Prostate gland (tissue), 2 donors: ENCODE measurements around the gene RAB8A.
A peak's percentile ranks its signal among the peaks of the same experiment; 100 is the strongest.
"Not testable (repeated sequence)": the region's sequence is repeated elsewhere in the genome, so short reads cannot be mapped to it uniquely, and the experiment has no call there.

Experiments
- POLR2AphosphoS5 ChIP-seq: sonication (generic); formaldehyde crosslinking; IDR thresholded peaks from one replicate; pipeline ENCODE4 v1.6.1; 2017; ENCODE audit warnings: antibody characterized with exemption
- TF ChIP-seq, protein P1 (sequence below), 4 experiments: fragments of 200-600 bp in 2 of 4; fragments of 450-650 bp in 2 of 4; sonication (generic) in 2 of 4; IDR thresholded peaks; 1 replicate in 3 of 4; 2 replicates in 1 of 4; pipeline ENCODE4 v1.5.1; 2016 to 2019; ENCODE audit warnings: antibody characterized with exemption in 4 of 4, mild to moderate bottlenecking in 2 of 4, moderate library complexity in 2 of 4

DNA sequence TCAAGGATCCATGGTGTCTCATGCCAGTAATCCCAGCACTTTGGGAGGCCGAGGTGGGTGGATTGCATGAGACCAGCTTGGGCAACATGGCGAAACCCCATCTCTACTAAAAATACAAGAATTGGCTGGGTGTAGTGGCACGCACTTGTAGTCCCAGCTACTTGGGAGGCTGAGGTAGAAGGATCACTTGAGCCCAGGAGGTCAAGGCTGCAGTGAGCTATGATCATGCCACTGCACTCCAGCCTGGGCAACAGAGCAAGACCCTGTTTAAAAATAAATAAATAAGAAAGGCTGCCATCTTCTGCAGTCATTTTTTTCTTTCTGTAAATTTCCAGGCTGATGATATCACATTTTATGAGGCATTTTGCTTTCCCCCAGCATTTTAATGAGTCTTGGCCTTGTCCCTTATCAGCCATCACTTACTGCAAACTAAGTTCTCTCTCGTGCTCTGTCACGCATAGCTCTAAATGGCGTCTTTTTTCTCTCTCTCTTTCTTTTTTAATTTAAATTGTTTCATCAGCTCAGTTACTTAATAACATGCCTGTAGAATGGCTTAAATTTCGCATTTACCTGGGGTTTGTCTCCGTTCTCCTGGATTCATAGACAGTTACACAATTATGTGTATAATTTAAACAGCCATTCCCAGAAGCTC lies 12.2 kb upstream of the RAB8A start:
- TF ChIP-seq POLR2AphosphoS5, result peak; percentile 86
- TF ChIP-seq, protein P1, sequence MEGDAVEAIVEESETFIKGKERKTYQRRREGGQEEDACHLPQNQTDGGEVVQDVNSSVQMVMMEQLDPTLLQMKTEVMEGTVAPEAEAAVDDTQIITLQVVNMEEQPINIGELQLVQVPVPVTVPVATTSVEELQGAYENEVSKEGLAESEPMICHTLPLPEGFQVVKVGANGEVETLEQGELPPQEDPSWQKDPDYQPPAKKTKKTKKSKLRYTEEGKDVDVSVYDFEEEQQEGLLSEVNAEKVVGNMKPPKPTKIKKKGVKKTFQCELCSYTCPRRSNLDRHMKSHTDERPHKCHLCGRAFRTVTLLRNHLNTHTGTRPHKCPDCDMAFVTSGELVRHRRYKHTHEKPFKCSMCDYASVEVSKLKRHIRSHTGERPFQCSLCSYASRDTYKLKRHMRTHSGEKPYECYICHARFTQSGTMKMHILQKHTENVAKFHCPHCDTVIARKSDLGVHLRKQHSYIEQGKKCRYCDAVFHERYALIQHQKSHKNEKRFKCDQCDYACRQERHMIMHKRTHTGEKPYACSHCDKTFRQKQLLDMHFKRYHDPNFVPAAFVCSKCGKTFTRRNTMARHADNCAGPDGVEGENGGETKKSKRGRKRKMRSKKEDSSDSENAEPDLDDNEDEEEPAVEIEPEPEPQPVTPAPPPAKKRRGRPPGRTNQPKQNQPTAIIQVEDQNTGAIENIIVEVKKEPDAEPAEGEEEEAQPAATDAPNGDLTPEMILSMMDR (IDR thresholded peaks at IDR 0.05), result not testable (repeated sequence)
